ENCODE measurements around the gene VSTM2B. TPM values are rescaled to one million over a fixed set of nuclear protein-coding genes. Genes with fewer than 3 reads are reported as not detected.
"Not testable (repeated sequence)": the region's sequence is repeated elsewhere in the genome, so short reads cannot be mapped to it uniquely, and the experiment has no call there.

The VSTM2B gene
- total RNA-seq, 1 donor from 2014 or later: not detected

- no peaks in the 10 kb centered on the region for H3K4me1 ChIP-seq (ENCODE audit: control insufficient read depth in 3 of 3, insufficient read depth in 3 of 3, low read length in 3 of 3)
- no peak overlapping the region for H3K4me3 ChIP-seq (ENCODE audit: low read length in 3 of 3)
- H3K27ac ChIP-seq (ENCODE audit: low read depth, low read length): no peak overlapping the region
- peaks cover 0 to 6% (median 2%) of the 10 kb centered on the region in 3 donors for H3K9me3 ChIP-seq (ENCODE audit: control insufficient read depth in 3 of 3, low read length in 3 of 3)
- no peak overlapping the region for H3K9ac ChIP-seq (ENCODE audit: low read depth in 1 of 3, low read length in 3 of 3)
- H3K36me3 ChIP-seq (ENCODE audit: control insufficient read depth in 3 of 3, insufficient read depth in 3 of 3, low read length in 3 of 3): no peaks in the 10 kb centered on the region
- H3K27me3 ChIP-seq (ENCODE audit: control insufficient read depth in 3 of 3, insufficient read depth in 3 of 3, low read length in 3 of 3): peaks cover 0 to 14% (median 7%) of the 10 kb centered on the region in 3 donors
Observed at GRCh38 chr19:29483944-29484581, 41.7 kb upstream of the VSTM2B start.

- Histone ChIP-seq H3K9ac (ENCODE audit: low read depth in 1 of 3, low read length in 3 of 3) (no peak overlapping the region), H3K36me3 (ENCODE audit: control insufficient read depth in 3 of 3, insufficient read depth in 3 of 3, low read length in 3 of 3) (no peaks in the 10 kb centered on the region), H3K9me3 (ENCODE audit: control insufficient read depth in 3 of 3, low read length in 3 of 3) (peaks cover 0 to 3% (median 0%) of the 10 kb centered on the region in 3 donors), H3K27ac (ENCODE audit: low read depth, low read length) (no peak overlapping the region), H3K27me3 (ENCODE audit: control insufficient read depth in 3 of 3, insufficient read depth in 3 of 3, low read length in 3 of 3) (peaks cover 0 to 14% (median 4%) of the 10 kb centered on the region in 3 donors), H3K4me3 (ENCODE audit: low read length in 3 of 3) (no peak overlapping the region), H3K4me1 (ENCODE audit: control insufficient read depth in 3 of 3, insufficient read depth in 3 of 3, low read length in 3 of 3) (no peaks in the 10 kb centered on the region)
Observed at GRCh38 chr19:29484876-29485275, 40.9 kb upstream of the VSTM2B start.

DNA sequence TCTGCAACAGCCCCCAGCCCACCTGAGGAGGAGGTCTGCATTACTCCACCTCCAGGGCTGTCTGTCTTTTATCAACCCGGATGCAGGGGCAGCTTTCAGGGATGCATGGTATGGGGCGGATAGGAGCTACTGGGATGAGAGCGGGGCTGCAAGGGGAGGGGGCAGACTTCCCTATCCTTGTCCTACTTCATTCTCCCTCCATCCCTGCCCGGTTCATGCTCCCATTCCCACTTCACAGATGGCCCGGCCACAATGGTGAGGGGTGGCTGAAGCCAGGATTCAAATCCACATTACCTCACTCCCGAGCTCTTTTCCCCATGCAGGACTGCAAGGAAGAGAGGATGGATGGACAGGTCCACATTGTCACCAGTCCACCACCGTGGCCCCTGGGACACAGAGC is 40.5 kb upstream of the VSTM2B start:
- Histone ChIP-seq H3K4me3 (ENCODE audit: low read length in 3 of 3) (no peak overlapping the region), H3K4me1 (ENCODE audit: control insufficient read depth in 3 of 3, insufficient read depth in 3 of 3, low read length in 3 of 3) (no peaks in the 10 kb centered on the region), H3K36me3 (ENCODE audit: control insufficient read depth in 3 of 3, insufficient read depth in 3 of 3, low read length in 3 of 3) (no peaks in the 10 kb centered on the region), H3K9ac (ENCODE audit: low read depth in 1 of 3, low read length in 3 of 3) (no peak overlapping the region), H3K27ac (ENCODE audit: low read depth, low read length) (no peak overlapping the region), H3K9me3 (ENCODE audit: control insufficient read depth in 3 of 3, low read length in 3 of 3) (peaks cover 0 to 2% (median 0%) of the 10 kb centered on the region in 3 donors), H3K27me3 (ENCODE audit: control insufficient read depth in 3 of 3, insufficient read depth in 3 of 3, low read length in 3 of 3) (peaks cover 3 to 16% (median 7%) of the 10 kb centered on the region in 3 donors)

- not testable (repeated sequence) for H3K27ac ChIP-seq (ENCODE audit: low read depth, low read length); H3K4me3 ChIP-seq (ENCODE audit: low read length in 3 of 3); H3K36me3 ChIP-seq (ENCODE audit: control insufficient read depth in 3 of 3, insufficient read depth in 3 of 3, low read length in 3 of 3); H3K9ac ChIP-seq (ENCODE audit: low read depth in 1 of 3, low read length in 3 of 3); H3K4me1 ChIP-seq (ENCODE audit: control insufficient read depth in 3 of 3, insufficient read depth in 3 of 3, low read length in 3 of 3); H3K9me3 ChIP-seq (ENCODE audit: control insufficient read depth in 3 of 3, low read length in 3 of 3)
- H3K27me3 ChIP-seq (ENCODE audit: control insufficient read depth in 3 of 3, insufficient read depth in 3 of 3, low read length in 3 of 3): peaks cover 4 to 24% (median 12%) of the 10 kb centered on the region in 3 donors
Observed at GRCh38 chr19:29486961-29487360, 38.8 kb upstream of the VSTM2B start.

GRCh38 chr19:29487432-29487831 is 38.4 kb upstream of the VSTM2B start:
- Histone ChIP-seq H3K4me1 (ENCODE audit: control insufficient read depth in 3 of 3, insufficient read depth in 3 of 3, low read length in 3 of 3) (no peaks in the 10 kb centered on the region), H3K27me3 (ENCODE audit: control insufficient read depth in 3 of 3, insufficient read depth in 3 of 3, low read length in 3 of 3) (peaks cover 8 to 24% (median 15%) of the 10 kb centered on the region in 3 donors)

DNA sequence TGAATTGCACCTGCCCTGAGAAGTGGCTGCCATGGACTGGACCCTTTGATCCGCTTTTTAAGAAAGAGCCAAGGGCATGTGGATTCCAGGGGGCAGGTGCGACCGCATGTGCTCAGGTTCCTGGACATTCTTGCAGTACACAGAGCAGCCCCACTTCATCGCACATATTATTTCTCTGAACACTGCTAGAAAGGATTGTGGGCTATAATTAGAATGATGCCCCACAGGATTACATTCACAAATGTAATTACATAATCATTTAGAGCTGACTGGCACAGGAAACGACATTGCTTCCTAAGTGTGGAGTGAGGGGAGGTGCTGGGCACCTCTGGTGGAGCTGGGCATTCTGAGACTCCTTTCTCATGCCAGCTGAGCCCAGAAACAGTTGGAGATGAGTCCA is 37.5 kb upstream of the VSTM2B start:
- no peaks in the 10 kb centered on the region for H3K36me3 ChIP-seq (ENCODE audit: control insufficient read depth in 3 of 3, insufficient read depth in 3 of 3, low read length in 3 of 3)
- H3K4me1 ChIP-seq (ENCODE audit: control insufficient read depth in 3 of 3, insufficient read depth in 3 of 3, low read length in 3 of 3): no peaks in the 10 kb centered on the region
- H3K27me3 ChIP-seq (ENCODE audit: control insufficient read depth in 3 of 3, insufficient read depth in 3 of 3, low read length in 3 of 3): peaks cover 8 to 24% (median 19%) of the 10 kb centered on the region in 3 donors
- no peak overlapping the region for H3K9ac ChIP-seq (ENCODE audit: low read depth in 1 of 3, low read length in 3 of 3)
- no peak overlapping the region for H3K27ac ChIP-seq (ENCODE audit: low read depth, low read length)
- no peak overlapping the region for H3K4me3 ChIP-seq (ENCODE audit: low read length in 3 of 3)
- no peaks in the 10 kb centered on the region for H3K9me3 ChIP-seq (ENCODE audit: control insufficient read depth in 3 of 3, low read length in 3 of 3)

More at GRCh38 chr19:29487432-29487831, 38.4 kb upstream of the VSTM2B start:
- H3K27ac ChIP-seq (ENCODE audit: low read depth, low read length): no peak overlapping the region
- no peak overlapping the region for H3K9ac ChIP-seq (ENCODE audit: low read depth in 1 of 3, low read length in 3 of 3)
- H3K4me3 ChIP-seq (ENCODE audit: low read length in 3 of 3): no peak overlapping the region
- no peaks in the 10 kb centered on the region for H3K9me3 ChIP-seq (ENCODE audit: control insufficient read depth in 3 of 3, low read length in 3 of 3)
- H3K36me3 ChIP-seq (ENCODE audit: control insufficient read depth in 3 of 3, insufficient read depth in 3 of 3, low read length in 3 of 3): no peaks in the 10 kb centered on the region

- no peaks in the 10 kb centered on the region for H3K9me3 ChIP-seq (ENCODE audit: control insufficient read depth in 3 of 3, low read length in 3 of 3)
- H3K4me1 ChIP-seq (ENCODE audit: control insufficient read depth in 3 of 3, insufficient read depth in 3 of 3, low read length in 3 of 3): no peaks in the 10 kb centered on the region
- H3K36me3 ChIP-seq (ENCODE audit: control insufficient read depth in 3 of 3, insufficient read depth in 3 of 3, low read length in 3 of 3): no peaks in the 10 kb centered on the region
- peaks cover 8 to 22% (median 19%) of the 10 kb centered on the region in 3 donors for H3K27me3 ChIP-seq (ENCODE audit: control insufficient read depth in 3 of 3, insufficient read depth in 3 of 3, low read length in 3 of 3)
- H3K4me3 ChIP-seq (ENCODE audit: low read length in 3 of 3): no peak overlapping the region
- no peak overlapping the region for H3K9ac ChIP-seq (ENCODE audit: low read depth in 1 of 3, low read length in 3 of 3)
- H3K27ac ChIP-seq (ENCODE audit: low read depth, low read length): no peak overlapping the region
Observed at GRCh38 chr19:29489172-29489951, 36.4 kb upstream of the VSTM2B start.

DNA sequence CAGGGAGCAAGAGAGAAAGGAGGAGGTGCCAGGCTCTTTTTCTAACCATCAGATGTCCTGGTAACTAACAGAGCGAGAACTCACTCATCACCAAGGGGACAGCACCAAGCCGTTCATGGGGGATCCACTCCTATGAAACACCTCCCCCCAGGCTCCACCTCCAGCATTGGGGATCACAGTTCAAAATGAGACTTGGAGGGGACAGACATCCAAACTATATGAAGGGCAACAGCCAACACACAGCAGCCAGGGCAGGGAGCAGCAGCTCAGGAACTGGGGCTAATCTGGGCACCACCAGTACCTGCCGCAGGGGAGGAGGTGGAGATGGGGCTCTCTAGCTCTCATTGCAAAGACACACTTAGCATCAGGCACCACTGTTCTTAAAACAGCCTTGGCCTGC is 34.3 kb upstream of the VSTM2B start:
- no peak overlapping the region for H3K9ac ChIP-seq (ENCODE audit: low read depth in 1 of 3, low read length in 3 of 3)
- H3K27me3 ChIP-seq (ENCODE audit: control insufficient read depth in 3 of 3, insufficient read depth in 3 of 3, low read length in 3 of 3): peaks cover 8 to 14% (median 14%) of the 10 kb centered on the region in 3 donors
- H3K4me3 ChIP-seq (ENCODE audit: low read length in 3 of 3): no peak overlapping the region
- H3K27ac ChIP-seq (ENCODE audit: low read depth, low read length): no peak overlapping the region
- H3K9me3 ChIP-seq (ENCODE audit: control insufficient read depth in 3 of 3, low read length in 3 of 3): no peaks in the 10 kb centered on the region
- no peaks in the 10 kb centered on the region for H3K36me3 ChIP-seq (ENCODE audit: control insufficient read depth in 3 of 3, insufficient read depth in 3 of 3, low read length in 3 of 3)
- no peaks in the 10 kb centered on the region for H3K4me1 ChIP-seq (ENCODE audit: control insufficient read depth in 3 of 3, insufficient read depth in 3 of 3, low read length in 3 of 3)

DNA sequence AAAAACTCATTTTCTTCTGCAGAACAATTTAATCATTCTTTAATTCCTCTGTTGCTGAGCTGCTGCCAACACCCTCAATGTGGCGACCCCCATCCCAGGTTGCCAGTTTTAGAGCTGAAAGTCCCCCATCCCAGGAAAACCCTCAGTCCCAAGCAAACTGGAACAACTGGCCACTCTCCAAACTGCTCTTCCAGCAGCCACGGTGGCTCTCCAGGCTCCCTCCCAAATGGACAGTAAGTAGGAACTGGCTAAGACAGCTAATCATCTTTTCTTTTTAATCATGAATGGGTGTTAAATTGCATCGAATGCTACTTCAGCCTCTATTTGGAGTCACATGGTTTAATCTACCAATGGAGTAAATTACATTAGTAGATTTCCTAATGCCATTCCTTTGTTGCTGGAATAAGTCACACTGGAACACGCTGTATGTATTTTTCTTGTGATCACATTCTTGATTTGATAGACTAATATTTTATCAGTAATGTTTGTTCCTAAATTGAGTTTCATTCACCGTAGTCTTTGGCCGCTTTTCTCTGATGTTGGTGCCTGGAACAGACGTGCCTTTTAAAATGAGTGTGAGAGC is 33.7 kb upstream of the VSTM2B start:
- Histone ChIP-seq H3K9me3 (ENCODE audit: control insufficient read depth in 3 of 3, low read length in 3 of 3) (no peaks in the 10 kb centered on the region), H3K9ac (ENCODE audit: low read depth in 1 of 3, low read length in 3 of 3) (no peak overlapping the region), H3K4me3 (ENCODE audit: low read length in 3 of 3) (no peak overlapping the region), H3K27me3 (ENCODE audit: control insufficient read depth in 3 of 3, insufficient read depth in 3 of 3, low read length in 3 of 3) (peaks cover 8 to 14% (median 14%) of the 10 kb centered on the region in 3 donors), H3K27ac (ENCODE audit: low read depth, low read length) (no peak overlapping the region), H3K4me1 (ENCODE audit: control insufficient read depth in 3 of 3, insufficient read depth in 3 of 3, low read length in 3 of 3) (no peaks in the 10 kb centered on the region), H3K36me3 (ENCODE audit: control insufficient read depth in 3 of 3, insufficient read depth in 3 of 3, low read length in 3 of 3) (no peaks in the 10 kb centered on the region)

GRCh38 chr19:29492769-29493168 is 33.0 kb upstream of the VSTM2B start:
- H3K27me3 ChIP-seq (ENCODE audit: control insufficient read depth in 3 of 3, insufficient read depth in 3 of 3, low read length in 3 of 3): peaks cover 8 to 16% (median 14%) of the 10 kb centered on the region in 3 donors
- H3K9ac ChIP-seq (ENCODE audit: low read depth in 1 of 3, low read length in 3 of 3): no peak overlapping the region
- H3K27ac ChIP-seq (ENCODE audit: low read depth, low read length): no peak overlapping the region

More at GRCh38 chr19:29492769-29493168, 33.0 kb upstream of the VSTM2B start:
- Histone ChIP-seq H3K4me1 (ENCODE audit: control insufficient read depth in 3 of 3, insufficient read depth in 3 of 3, low read length in 3 of 3) (no peaks in the 10 kb centered on the region), H3K4me3 (ENCODE audit: low read length in 3 of 3) (no peak overlapping the region), H3K9me3 (ENCODE audit: control insufficient read depth in 3 of 3, low read length in 3 of 3) (no peaks in the 10 kb centered on the region), H3K36me3 (ENCODE audit: control insufficient read depth in 3 of 3, insufficient read depth in 3 of 3, low read length in 3 of 3) (no peaks in the 10 kb centered on the region)
